HUES48 (cell line): ENCODE results near the gene RBM38.
A peak's percentile ranks its signal among the peaks of the same experiment; 100 is the strongest.
"Not testable (repeated sequence)": the region's sequence is repeated elsewhere in the genome, so short reads cannot be mapped to it uniquely, and the experiment has no call there.

Experiments used
- H3K27ac ChIP-seq: one replicate; pipeline ENCODE4 v1.7.0; 2013; ENCODE audit warnings: low read depth, low read length, inconsistent platforms
- H3K27me3 ChIP-seq: 2 replicates; pipeline ENCODE4 v1.6.1; 2013; ENCODE audit warnings: mild to moderate bottlenecking, low read length; ENCODE audit not compliant: control insufficient read depth, insufficient read depth
- H3K36me3 ChIP-seq: 2 replicates; pipeline ENCODE4 v1.6.1; 2013; ENCODE audit warnings: low read length; ENCODE audit not compliant: control insufficient read depth, insufficient read depth
- H3K4me1 ChIP-seq: 2 replicates; pipeline ENCODE4 v1.6.1; 2013; ENCODE audit warnings: mild to moderate bottlenecking, low read length; ENCODE audit not compliant: control insufficient read depth, insufficient read depth
- H3K4me3 ChIP-seq: 2 replicates; pipeline ENCODE4 v1.5.1; 2013; ENCODE audit warnings: mild to moderate bottlenecking, low read depth, low read length
- H3K9ac ChIP-seq: 2 replicates; pipeline ENCODE4 v1.6.1; 2013; ENCODE audit warnings: mild to moderate bottlenecking, low read depth, low read length, moderate library complexity
- H3K9me3 ChIP-seq: 2 replicates; pipeline ENCODE4 v1.6.1; 2013; ENCODE audit warnings: low read length; ENCODE audit not compliant: control insufficient read depth, insufficient read depth

RBM38 gene

GRCh38 chr20:57390604-57391438 is at the start of gene RBM38:
TSS of gene RBM38 (plus strand) at chr20:57391396. CDS start at chr20:57391582, 186 bp downstream.
- H3K4me3 ChIP-seq, result peak within 1 kb of the TSS; percentile 86
- peak within 1 kb of the TSS; percentile 35 for H3K27ac ChIP-seq
- H3K36me3 ChIP-seq, result peaks cover 27% of the 10 kb centered on the region
- H3K9me3 ChIP-seq, result no peaks in the 10 kb centered on the region
- no peaks in the 10 kb centered on the region for H3K27me3 ChIP-seq
- peaks cover 31% of the 10 kb centered on the region for H3K4me1 ChIP-seq
- peak within 1 kb of the TSS; percentile 72 for H3K9ac ChIP-seq

- Histone ChIP-seq H3K9ac (no peak overlapping the region), H3K4me3 (no peak overlapping the region), H3K27me3 (no peaks in the 10 kb centered on the region; the same call in 1 of the 2 replicates), H3K27ac (no peak overlapping the region), H3K36me3 (no peaks in the 10 kb centered on the region), H3K9me3 (no peaks in the 10 kb centered on the region), H3K4me1 (no peaks in the 10 kb centered on the region; the same call in 1 of the 2 replicates)
Observed at GRCh38 chr20:57341663-57342062, 49.5 kb upstream of the RBM38 start.

- no peaks in the 10 kb centered on the region for H3K9me3 ChIP-seq
- no peak overlapping the region for H3K4me3 ChIP-seq
- H3K4me1 ChIP-seq, result no peaks in the 10 kb centered on the region; the same call in 1 of the 2 replicates
- H3K27me3 ChIP-seq, result no peaks in the 10 kb centered on the region; the same call in 1 of the 2 replicates
- no peak overlapping the region for H3K27ac ChIP-seq
- H3K36me3 ChIP-seq, result no peaks in the 10 kb centered on the region
- H3K9ac ChIP-seq, result no peak overlapping the region
Observed at GRCh38 chr20:57342829-57343228, 48.4 kb upstream of the RBM38 start.

- no peak overlapping the region for H3K4me3 ChIP-seq
- peak overlapping the region; percentile 47 for H3K27ac ChIP-seq
- H3K27me3 ChIP-seq, result no peaks in the 10 kb centered on the region; the same call in 1 of the 2 replicates
- no peak overlapping the region for H3K9ac ChIP-seq
- no peaks in the 10 kb centered on the region for H3K4me1 ChIP-seq
- H3K36me3 ChIP-seq, result no peaks in the 10 kb centered on the region
- no peaks in the 10 kb centered on the region for H3K9me3 ChIP-seq
Observed at GRCh38 chr20:57346477-57346876, 44.7 kb upstream of the RBM38 start.

GRCh38 chr20:57347393-57347792 is 43.8 kb upstream of the RBM38 start:
- Histone ChIP-seq H3K27me3 (no peaks in the 10 kb centered on the region), H3K4me1 (no peaks in the 10 kb centered on the region; the same call in none of the 2 replicates), H3K36me3 (no peaks in the 10 kb centered on the region; the same call in 1 of the 2 replicates), H3K9ac (no peak overlapping the region), H3K4me3 (no peak overlapping the region), H3K27ac (no peak overlapping the region), H3K9me3 (no peaks in the 10 kb centered on the region)

GRCh38 chr20:57348200-57348921 is 42.8 kb upstream of the RBM38 start:
- not testable (repeated sequence) for H3K27ac ChIP-seq, H3K4me3 ChIP-seq, H3K9ac ChIP-seq, H3K9me3 ChIP-seq, H3K4me1 ChIP-seq, H3K27me3 ChIP-seq, H3K36me3 ChIP-seq

- not testable (repeated sequence) for H3K9ac ChIP-seq, H3K36me3 ChIP-seq, H3K4me1 ChIP-seq, H3K27me3 ChIP-seq, H3K9me3 ChIP-seq, H3K4me3 ChIP-seq, H3K27ac ChIP-seq
Observed at GRCh38 chr20:57348922-57349574, 42.1 kb upstream of the RBM38 start.

- Histone ChIP-seq H3K4me3 (no peak overlapping the region), H3K36me3 (no peaks in the 10 kb centered on the region; the same call in none of the 2 replicates), H3K4me1 (no peaks in the 10 kb centered on the region; the same call in none of the 2 replicates), H3K9me3 (no peaks in the 10 kb centered on the region), H3K27me3 (no peaks in the 10 kb centered on the region), H3K27ac (no peak overlapping the region), H3K9ac (no peak overlapping the region)
Observed at GRCh38 chr20:57350081-57350710, 41.0 kb upstream of the RBM38 start.

GRCh38 chr20:57350726-57351041 is 40.5 kb upstream of the RBM38 start:
- not testable (repeated sequence) for H3K27me3 ChIP-seq, H3K9me3 ChIP-seq, H3K36me3 ChIP-seq, H3K4me1 ChIP-seq
- H3K4me3 ChIP-seq, result peak overlapping the region; percentile 83
- peak overlapping the region; percentile 93 for H3K9ac ChIP-seq
- peak overlapping the region; percentile 79 for H3K27ac ChIP-seq

GRCh38 chr20:57351042-57351783 is 40.0 kb upstream of the RBM38 start, which contains the start of gene RAE1:
TSS of gene RAE1 (plus strand) at chr20:57351255. CDS start at chr20:57354039, 2,784 bp downstream.
- Histone ChIP-seq H3K4me1 (no peaks in the 10 kb centered on the region; the same call in none of the 2 replicates), H3K27me3 (no peaks in the 10 kb centered on the region), H3K9ac (peak within 1 kb of the TSS; percentile 93), H3K36me3 (no peaks in the 10 kb centered on the region; the same call in none of the 2 replicates), H3K9me3 (no peaks in the 10 kb centered on the region), H3K27ac (peak within 1 kb of the TSS; percentile 79), H3K4me3 (peak within 1 kb of the TSS; percentile 83)
